NB4 (cell line): ENCODE measurements around the gene EXOSC7.

Source experiments
- DNase-seq: peaks from one replicate; pipeline ENCODE4 v3.0.0; 2010; ENCODE audit warnings: low read depth
- H3K4me3 ChIP-seq: one replicate; pipeline ENCODE4 v1.5.1; 2011; ENCODE audit warnings: mild to moderate bottlenecking, low read depth, low read length, moderate library complexity
- CTCF ChIP-seq: IDR thresholded peaks from one replicate; pipeline ENCODE4 v1.5.1; 2012; ENCODE audit warnings: low read depth, low read length
- MAX ChIP-seq: IDR thresholded peaks from 2 replicates; pipeline ENCODE4 v1.6.1; 2011; ENCODE audit warnings: low read depth, low read length
- MYC ChIP-seq: IDR thresholded peaks from 2 replicates; pipeline ENCODE4 v1.6.1; 2011; ENCODE audit warnings: low read depth, low read length
- POLR2A ChIP-seq: IDR thresholded peaks from 2 replicates; pipeline ENCODE4 v1.6.1; 2011; ENCODE audit warnings: mild to moderate bottlenecking; ENCODE audit not compliant: insufficient read length; ENCODE audit errors: extremely low read depth

EXOSC7 gene

GRCh38 chr3:44976002-44976815 lies at the start of gene EXOSC7, which contains the start of gene ZDHHC3:
Gene EXOSC7, plus strand, starts transcription at chr3:44976244. Its CDS starts 34 bp downstream, at chr3:44976278.
Gene ZDHHC3, minus strand, starts transcription at chr3:44976174. Its CDS starts 16,738 bp downstream, at chr3:44959436.
- H3K4me3 ChIP-seq, result peak within 1 kb of the TSS; percentile 89
- no peak for TF ChIP-seq CTCF
- TF ChIP-seq MAX, result peak; percentile 80
- TF ChIP-seq MYC, result peak; percentile 80
- TF ChIP-seq POLR2A, result peak; percentile 89
- DNase-seq, result peak; percentile 90

- no peak overlapping the region for H3K4me3 ChIP-seq
- TF ChIP-seq MAX (no peak), CTCF (no peak), POLR2A (no peak)
- no peak for DNase-seq
Observed at GRCh38 chr3:44926921-44927320, 49.1 kb upstream of the EXOSC7 start.

GRCh38 chr3:44927371-44927770 lies 48.7 kb upstream of the EXOSC7 start:
- DNase-seq, result no peak
- TF ChIP-seq MYC (no peak), POLR2A (no peak), CTCF (no peak), MAX (no peak)
- H3K4me3 ChIP-seq, result no peak overlapping the region

GRCh38 chr3:44929782-44930181 lies 46.3 kb upstream of the EXOSC7 start:
- DNase-seq, result no peak
- no peak overlapping the region for H3K4me3 ChIP-seq
- TF ChIP-seq MAX (no peak), POLR2A (no peak)

- TF ChIP-seq CTCF (no peak), POLR2A (no peak)
- DNase-seq, result no peak
- no peak overlapping the region for H3K4me3 ChIP-seq
Observed at GRCh38 chr3:44930911-44931310, 45.1 kb upstream of the EXOSC7 start.

- TF ChIP-seq MAX (no peak), MYC (no peak), CTCF (no peak), POLR2A (no peak)
- no peak overlapping the region for H3K4me3 ChIP-seq
Observed at GRCh38 chr3:44931791-44932190, 44.3 kb upstream of the EXOSC7 start.

More at GRCh38 chr3:44931791-44932190, 44.3 kb upstream of the EXOSC7 start:
- no peak for DNase-seq
